ENCODE data around the gene CFAP46. TPM values are rescaled to one million over a fixed set of nuclear protein-coding genes. Genes with fewer than 3 reads are reported as not detected.
A peak's percentile ranks its signal among the peaks of the same experiment; 100 is the strongest.

The CFAP46 gene
- total RNA-seq, 1 donor from 2014 or later, result 4.4 TPM

- Mint-ChIP-seq H3K27me3 (ENCODE audit: low read depth) (peaks cover 16% of the 10 kb centered on the region), H3K9me3 (no peaks in the 10 kb centered on the region), H3K4me1 (no peaks in the 10 kb centered on the region), H3K27ac (ENCODE audit: unreplicated experiment) (no peak overlapping the region), H3K4me3 (no peak overlapping the region), H3K36me3 (ENCODE audit: low read depth) (no peaks in the 10 kb centered on the region)
- no peak for DNase-seq (ENCODE audit: low read depth, low spot score)
- TF ChIP-seq CTCF (conservative IDR thresholded peaks at IDR 0.05), result no peak
Measured at GRCh38 chr10:132806110-132806509, 136.3 kb downstream of the CFAP46 start.

GRCh38 chr10:132805599-132805998 lies 136.8 kb downstream of the CFAP46 start:
- Mint-ChIP-seq H3K9me3 (no peaks in the 10 kb centered on the region), H3K27me3 (ENCODE audit: low read depth) (peaks cover 16% of the 10 kb centered on the region), H3K36me3 (ENCODE audit: low read depth) (no peaks in the 10 kb centered on the region), H3K27ac (ENCODE audit: unreplicated experiment) (no peak overlapping the region), H3K4me1 (no peaks in the 10 kb centered on the region), H3K4me3 (no peak overlapping the region)
- TF ChIP-seq CTCF (conservative IDR thresholded peaks at IDR 0.05), result no peak
- no peak for DNase-seq (ENCODE audit: low read depth, low spot score)

GRCh38 chr10:132804785-132805426 lies 137.5 kb downstream of the CFAP46 start:
- no peaks in the 10 kb centered on the region for H3K9me3 Mint-ChIP-seq
- DNase-seq (ENCODE audit: low read depth, low spot score), result no peak
- no peak overlapping the region for H3K4me3 Mint-ChIP-seq
- peaks cover 12% of the 10 kb centered on the region for H3K27me3 Mint-ChIP-seq (ENCODE audit: low read depth)
- H3K4me1 Mint-ChIP-seq, result no peaks in the 10 kb centered on the region
- no peak overlapping the region for H3K27ac Mint-ChIP-seq (ENCODE audit: unreplicated experiment)
- H3K36me3 Mint-ChIP-seq (ENCODE audit: low read depth), result no peaks in the 10 kb centered on the region
- TF ChIP-seq CTCF (conservative IDR thresholded peaks at IDR 0.05), result no peak

- H3K27me3 Mint-ChIP-seq (ENCODE audit: low read depth), result peaks cover 8% of the 10 kb centered on the region
- H3K36me3 Mint-ChIP-seq (ENCODE audit: low read depth), result no peaks in the 10 kb centered on the region
- H3K4me1 Mint-ChIP-seq, result no peaks in the 10 kb centered on the region
- H3K9me3 Mint-ChIP-seq, result no peaks in the 10 kb centered on the region
- H3K4me3 Mint-ChIP-seq, result no peak overlapping the region
- no peak for TF ChIP-seq CTCF (conservative IDR thresholded peaks at IDR 0.05)
- DNase-seq (ENCODE audit: low read depth, low spot score), result no peak
- no peak overlapping the region for H3K27ac Mint-ChIP-seq (ENCODE audit: unreplicated experiment)
Measured at GRCh38 chr10:132804287-132804686, 138.1 kb downstream of the CFAP46 start.

- TF ChIP-seq CTCF (conservative IDR thresholded peaks at IDR 0.05), result no peak
- H3K4me3 Mint-ChIP-seq, result no peak overlapping the region
- no peaks in the 10 kb centered on the region for H3K4me1 Mint-ChIP-seq
- no peaks in the 10 kb centered on the region for H3K9me3 Mint-ChIP-seq
- H3K27ac Mint-ChIP-seq (ENCODE audit: unreplicated experiment), result peak overlapping the region; percentile 24
- H3K27me3 Mint-ChIP-seq (ENCODE audit: low read depth), result peaks cover 7% of the 10 kb centered on the region
- no peaks in the 10 kb centered on the region for H3K36me3 Mint-ChIP-seq (ENCODE audit: low read depth)
- DNase-seq (ENCODE audit: low read depth, low spot score), result no peak
Measured at GRCh38 chr10:132803416-132804210, 138.8 kb downstream of the CFAP46 start.

Measured in neural crest cell (in vitro differentiated cells).